ENCODE data around the gene EML6. TPM values are rescaled to one million over a fixed set of nuclear protein-coding genes. Genes with fewer than 3 reads are reported as not detected.

The EML6 gene
- polyA plus RNA-seq, 1 donor (not counting 4 experiments of a cell fraction or from before 2014, with no cell fraction given): 0.96 TPM

GRCh38 chr2:54862229-54862628 lies 138.8 kb downstream of the EML6 start:
- H3K9me3 ChIP-seq (ENCODE audit: control insufficient read depth, low read depth, low read length): no peaks in the 10 kb centered on the region
- H2AFZ ChIP-seq (ENCODE audit: control insufficient read depth, low read length): no peak overlapping the region
- dilution Hi-C loops (cut with MboI; ENCODE audit: extremely low pct_ligation_motif_present, low sequenced_read_pairs): no loop called here
- TF ChIP-seq CTCF (optimal IDR thresholded peaks at IDR 0.05 in 1 of 3, IDR thresholded peaks at IDR 0.05 in 1 of 3, conservative IDR thresholded peaks at IDR 0.05 in 1 of 3; ENCODE audit: extremely low read depth in 1 of 3, insufficient read depth in 2 of 3, low read length in 3 of 3) (no peak), EZH2 (IDR thresholded peaks at IDR 0.05; ENCODE audit: low read length) (no peak)
- no peaks in the 10 kb centered on the region for H4K20me1 ChIP-seq (ENCODE audit: control insufficient read depth, extremely low read depth, insufficient read depth, low read length)
- no peaks in the 10 kb centered on the region for H3K9me1 ChIP-seq (ENCODE audit: control insufficient read depth, extremely low read depth, insufficient read depth, low read length)
- H3K4me3 ChIP-seq (ENCODE audit: control insufficient read depth in 2 of 3, extremely low read depth in 1 of 3, insufficient read depth in 2 of 3, low read depth in 1 of 3, low read length in 3 of 3): no peak overlapping the region
- peaks cover 15% of the 10 kb centered on the region for H3K4me1 ChIP-seq (ENCODE audit: control insufficient read depth, extremely low read depth, insufficient read depth, low read length)
- no peaks in the 10 kb centered on the region for H3K27me3 ChIP-seq (ENCODE audit: control insufficient read depth, extremely low read depth, insufficient read depth, low read length)
- no peak overlapping the region for H3K4me2 ChIP-seq (ENCODE audit: control insufficient read depth, extremely low read depth, insufficient read depth, low read depth, low read length)
- DNase-seq (ENCODE audit: low read depth, low spot score) (no peak), FAIRE-seq (no peak)
- no peaks in the 10 kb centered on the region for H3K36me3 ChIP-seq (ENCODE audit: control insufficient read depth in 2 of 2, extremely low read depth in 1 of 2, insufficient read depth in 2 of 2, low read length in 2 of 2)
- H3K27ac ChIP-seq (ENCODE audit: control insufficient read depth, insufficient read depth, low read length): no peak overlapping the region
- no peak overlapping the region for H3K9ac ChIP-seq (ENCODE audit: control insufficient read depth, extremely low read depth, insufficient read depth, low read length)
- no peaks in the 10 kb centered on the region for H3K79me2 ChIP-seq (ENCODE audit: control insufficient read depth, insufficient read depth, low read length)

GRCh38 chr2:54862742-54863141 lies 139.3 kb downstream of the EML6 start:
- TF ChIP-seq CTCF (optimal IDR thresholded peaks at IDR 0.05 in 1 of 3, IDR thresholded peaks at IDR 0.05 in 1 of 3, conservative IDR thresholded peaks at IDR 0.05 in 1 of 3; ENCODE audit: extremely low read depth in 1 of 3, insufficient read depth in 2 of 3, low read length in 3 of 3): no peak
- no peak for TF ChIP-seq EZH2 (IDR thresholded peaks at IDR 0.05; ENCODE audit: low read length)
- Histone ChIP-seq H3K9me1 (ENCODE audit: control insufficient read depth, extremely low read depth, insufficient read depth, low read length) (no peaks in the 10 kb centered on the region), H3K9me3 (ENCODE audit: control insufficient read depth, low read depth, low read length) (no peaks in the 10 kb centered on the region), H3K4me3 (ENCODE audit: control insufficient read depth in 2 of 3, extremely low read depth in 1 of 3, insufficient read depth in 2 of 3, low read depth in 1 of 3, low read length in 3 of 3) (no peak overlapping the region), H3K27ac (ENCODE audit: control insufficient read depth, insufficient read depth, low read length) (no peak overlapping the region), H3K36me3 (ENCODE audit: control insufficient read depth in 2 of 2, extremely low read depth in 1 of 2, insufficient read depth in 2 of 2, low read length in 2 of 2) (no peaks in the 10 kb centered on the region), H3K27me3 (ENCODE audit: control insufficient read depth, extremely low read depth, insufficient read depth, low read length) (no peaks in the 10 kb centered on the region), H3K4me2 (ENCODE audit: control insufficient read depth, extremely low read depth, insufficient read depth, low read depth, low read length) (no peak overlapping the region), H2AFZ (ENCODE audit: control insufficient read depth, low read length) (no peak overlapping the region), H3K4me1 (ENCODE audit: control insufficient read depth, extremely low read depth, insufficient read depth, low read length) (peaks cover 15% of the 10 kb centered on the region), H4K20me1 (ENCODE audit: control insufficient read depth, extremely low read depth, insufficient read depth, low read length) (no peaks in the 10 kb centered on the region), H3K9ac (ENCODE audit: control insufficient read depth, extremely low read depth, insufficient read depth, low read length) (no peak overlapping the region), H3K79me2 (ENCODE audit: control insufficient read depth, insufficient read depth, low read length) (no peaks in the 10 kb centered on the region)
- DNase-seq (ENCODE audit: low read depth, low spot score) (no peak), FAIRE-seq (no peak)
- dilution Hi-C loops (cut with MboI; ENCODE audit: extremely low pct_ligation_motif_present, low sequenced_read_pairs): no loop called here

Measured in keratinocyte (primary cell).